DND-41 (cell line): ENCODE data around the gene MATR3.

ENCODE experiments used
- EZH2 ChIP-seq: IDR thresholded peaks from 3 replicates; pipeline ENCODE4 v1.6.1; 2012; ENCODE audit warnings: borderline replicate concordance, low read depth, mild to moderate bottlenecking, moderate library complexity, low read length, inconsistent platforms; ENCODE audit not compliant: severe bottlenecking
- TF ChIP-seq, protein P1 (sequence below): IDR thresholded peaks from 2 replicates; pipeline ENCODE4 v1.5.1; 2012; ENCODE audit warnings: borderline replicate concordance, low read length, moderate library complexity, mild to moderate bottlenecking; ENCODE audit not compliant: poor library complexity, severe bottlenecking; ENCODE audit errors: extremely low read depth

DNA sequence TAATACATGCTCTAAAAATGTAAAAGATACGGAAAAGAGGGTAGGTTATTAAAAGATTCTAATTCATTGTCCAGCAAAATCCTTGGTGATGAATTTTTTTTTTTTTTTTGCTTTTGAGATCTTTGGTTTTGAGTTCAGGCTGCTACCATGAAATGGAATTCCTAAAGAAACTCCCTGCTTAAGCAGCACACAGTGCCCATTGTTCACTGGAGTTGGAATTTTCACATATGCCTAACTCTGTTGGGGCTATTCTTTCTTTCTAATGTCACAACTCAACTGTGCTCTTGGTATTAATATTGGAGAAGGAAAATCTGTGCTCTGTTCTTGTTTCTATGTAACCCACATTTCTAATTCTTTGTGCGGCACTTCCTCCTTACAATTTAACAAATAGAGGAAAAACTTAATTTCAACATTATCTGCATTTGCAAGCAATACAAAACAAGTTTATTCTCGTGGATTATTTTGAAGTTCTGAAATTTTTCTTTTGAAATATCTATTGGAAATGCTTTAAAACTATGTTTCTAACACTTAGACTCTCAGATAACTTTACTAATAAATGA lies 21.6 kb downstream of the MATR3 start:
- TF ChIP-seq, protein P1, sequence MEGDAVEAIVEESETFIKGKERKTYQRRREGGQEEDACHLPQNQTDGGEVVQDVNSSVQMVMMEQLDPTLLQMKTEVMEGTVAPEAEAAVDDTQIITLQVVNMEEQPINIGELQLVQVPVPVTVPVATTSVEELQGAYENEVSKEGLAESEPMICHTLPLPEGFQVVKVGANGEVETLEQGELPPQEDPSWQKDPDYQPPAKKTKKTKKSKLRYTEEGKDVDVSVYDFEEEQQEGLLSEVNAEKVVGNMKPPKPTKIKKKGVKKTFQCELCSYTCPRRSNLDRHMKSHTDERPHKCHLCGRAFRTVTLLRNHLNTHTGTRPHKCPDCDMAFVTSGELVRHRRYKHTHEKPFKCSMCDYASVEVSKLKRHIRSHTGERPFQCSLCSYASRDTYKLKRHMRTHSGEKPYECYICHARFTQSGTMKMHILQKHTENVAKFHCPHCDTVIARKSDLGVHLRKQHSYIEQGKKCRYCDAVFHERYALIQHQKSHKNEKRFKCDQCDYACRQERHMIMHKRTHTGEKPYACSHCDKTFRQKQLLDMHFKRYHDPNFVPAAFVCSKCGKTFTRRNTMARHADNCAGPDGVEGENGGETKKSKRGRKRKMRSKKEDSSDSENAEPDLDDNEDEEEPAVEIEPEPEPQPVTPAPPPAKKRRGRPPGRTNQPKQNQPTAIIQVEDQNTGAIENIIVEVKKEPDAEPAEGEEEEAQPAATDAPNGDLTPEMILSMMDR = no peak
- TF ChIP-seq EZH2 = no peak
